GM12878 (cell line): ENCODE measurements around the gene NUP210. TPM values are rescaled to one million over a fixed set of nuclear protein-coding genes. Genes with fewer than 3 reads are reported as not detected.
A peak's percentile ranks its signal among the peaks of the same experiment; 100 is the strongest.

ENCODE experiments used
- ATAC-seq: fragments of 200-7000 bp; cut with Tn5 transposase; 3 replicates; pipeline ENCODE4 v1.9.1; 2020; ENCODE audit warnings: mild to moderate bottlenecking, moderate library complexity
- BruUV-seq: library from RNA; stranded (reverse); fragments of 400-500 nt; replicated peaks from 2 replicates; lab custom pipeline; 2021; lab: Mats Ljungman, UMichigan
- CTCF ChIA-PET: fragments of 300-600 bp; sonication (Branson Sonifier 250); formaldehyde crosslinking; extraction: SDS; loops from one replicate; lab custom pipeline; 2021; ENCODE audit warnings: inconsistent platforms; lab: Yijun Ruan, JAX
- POLR2A ChIA-PET: fragments of 350-600 bp; formaldehyde crosslinking; extraction: SDS; loops from one replicate; lab custom pipeline; 2021; ENCODE audit warnings: inconsistent platforms; lab: Charles Lee
- RAD21 ChIA-PET: fragments of 300-600 bp; sonication (Branson Sonifier 250); formaldehyde crosslinking; loops from one replicate; lab custom pipeline; 2023; ENCODE audit warnings: antibody characterized with exemption; ENCODE audit not compliant: unreplicated experiment; lab: Charles Lee
- SMC1A ChIA-PET: fragments of 300-600 bp; sonication (Branson Sonifier 250); formaldehyde crosslinking; loops from one replicate; lab custom pipeline; 2023; ENCODE audit not compliant: unreplicated experiment, uncharacterized antibody; lab: Charles Lee
- DNase-seq: peaks from one replicate; pipeline ENCODE4 v3.0.0-alpha.2; 2011; ENCODE audit warnings: low read depth, low spot score
- FAIRE-seq: peaks from 3 replicates; lab custom pipeline; 2011; peaks lifted over from hg19 to GRCh38; lab: Jason Lieb, UNC
- H2AFZ ChIP-seq: 2 replicates; pipeline ENCODE4 v1.6.0; 2011; ENCODE audit warnings: low read depth, low read length, control low read depth; ENCODE audit not compliant: control insufficient read depth
- H3K27ac ChIP-seq: 2 replicates; pipeline ENCODE4 v1.5.1; 2011; ENCODE audit warnings: control low read depth; ENCODE audit not compliant: control insufficient read depth, insufficient read depth
- H3K27me3 ChIP-seq, 2 experiments: replicated peaks in 1 of 2; 2 replicates each; pipeline versions ENCODE4 v1.6.0 to v1.6.1; 2011; ENCODE audit warnings: low read length in 1 of 2; ENCODE audit not compliant: control insufficient read depth in 2 of 2, insufficient read depth in 2 of 2
- H3K36me3 ChIP-seq, 2 experiments: 2 replicates each; pipeline ENCODE4 v1.5.1; 2011; ENCODE audit warnings: low read length in 1 of 2; ENCODE audit not compliant: control insufficient read depth in 2 of 2, insufficient read depth in 2 of 2
- H3K4me1 ChIP-seq: 2 replicates; pipeline ENCODE4 v1.6.1; 2011; ENCODE audit warnings: mild to moderate bottlenecking, low read length, moderate library complexity, mixed read lengths; ENCODE audit not compliant: control insufficient read depth, insufficient read depth
- H3K4me2 ChIP-seq: 2 replicates; pipeline ENCODE4 v1.6.0; 2011; ENCODE audit warnings: control low read depth; ENCODE audit not compliant: control insufficient read depth, insufficient read depth
- H3K4me3 ChIP-seq: fragments of 200-600 bp; sonication (generic); 2 replicates; pipeline ENCODE4 v1.5.1; 2016
- H3K79me2 ChIP-seq: 2 replicates; pipeline ENCODE4 v1.6.0; 2011; ENCODE audit warnings: low read length; ENCODE audit not compliant: control insufficient read depth, insufficient read depth
- H3K9ac ChIP-seq: 2 replicates; pipeline ENCODE4 v1.8.0; 2011; ENCODE audit warnings: low read length, control low read depth, mixed read lengths; ENCODE audit not compliant: control insufficient read depth, insufficient read depth
- H3K9me3 ChIP-seq: replicated peaks from 3 replicates; pipeline ENCODE4 v1.5.1; 2011; ENCODE audit warnings: mild to moderate bottlenecking, low read length; ENCODE audit not compliant: control insufficient read depth, insufficient read depth
- H4K20me1 ChIP-seq: 2 replicates; pipeline ENCODE4 v1.6.0; 2011; ENCODE audit not compliant: control insufficient read depth, insufficient read depth
- BHLHE40 ChIP-seq, 2 experiments: fragments of 450-650 bp in 1 of 2; IDR thresholded peaks; 2 replicates each; pipeline ENCODE4 v1.6.1; 2011 to 2017; ENCODE audit warnings: low read depth in 2 of 2, borderline replicate concordance in 1 of 2, improper control_type of control experiment in 1 of 2, low read length in 1 of 2, mild to moderate bottlenecking in 1 of 2
- CTCF ChIP-seq, 3 experiments: IDR thresholded peaks in 2 of 3; conservative IDR thresholded peaks in 1 of 3; 2 replicates each; pipeline ENCODE4 v1.5.1; 2011; ENCODE audit warnings: low read depth in 3 of 3, low read length in 3 of 3, mild to moderate bottlenecking in 3 of 3, control low read depth in 2 of 3, moderate library complexity in 2 of 3, inconsistent platforms in 1 of 3, mixed read lengths in 1 of 3; ENCODE audit not compliant: control insufficient read depth in 2 of 3, insufficient read depth in 1 of 3; ENCODE audit errors: extremely low read depth in 1 of 3
- NBN ChIP-seq: fragments of 450-650 bp; IDR thresholded peaks from 2 replicates; pipeline ENCODE4 v1.6.1; 2016
- PAX5 ChIP-seq: IDR thresholded peaks from 2 replicates; pipeline ENCODE4 v1.6.1; 2011; ENCODE audit warnings: low read depth, low read length, borderline replicate concordance
- RAD21 ChIP-seq: IDR thresholded peaks from 2 replicates; pipeline ENCODE4 v1.6.1; 2011; ENCODE audit warnings: mild to moderate bottlenecking, low read depth, low read length, moderate library complexity; ENCODE audit not compliant: insufficient read depth
- SMC3 ChIP-seq: IDR thresholded peaks from 2 replicates; pipeline ENCODE4 v1.6.1; 2011; ENCODE audit warnings: low read length, improper control_type of control experiment, borderline replicate concordance
- WGBS: methylation state at CpG from one replicate; pipeline ENCODE4 v1.1.6; 2016; ENCODE audit warnings: low lambda C conversion rate; ENCODE audit not compliant: insufficient replicate concordance, insufficient coverage; ENCODE audit errors: missing lambda C conversion rate; 5-methylcytosine and 5-hydroxymethylcytosine counted together
- in situ Hi-C: fragments of 300-500 bp; cut with MboI; formaldehyde crosslinking; loops from 9 replicates; pipeline ENCODE4 v1.14.3; 2018; ENCODE audit warnings: mixed read lengths
- intact Hi-C: fragments of 100-400 bp; cut with micrococcal nuclease; formaldehyde crosslinking; loops from one replicate; pipeline ENCODE4 v1.14.2; 2022; ENCODE audit not compliant: unreplicated experiment
- polyA plus RNA-seq, 11 experiments: library from polyadenylated mRNA; depleted of rRNA in 4 of 11; unstranded in 6 of 11; stranded (reverse) in 5 of 11; fragments of >200 nt; fragmentation: Nextera tagmentation in 4 of 11; fragmentation: Illumina TruSeq in 1 of 11; extraction: Ambion mirVana in 4 of 11; extraction: Trizol in 1 of 11; gene quantifications; 1 replicate in 1 of 11; 2 replicates in 10 of 11; pipeline versions ENCODE4 v1.2.1 to v1.2.3, GENCODE V29; 2011 to 2016; ENCODE audit warnings: inconsistent platforms in 2 of 11, missing spikeins in 2 of 11, low read depth in 1 of 11
- total RNA-seq, 4 experiments: library from RNA; depleted of rRNA in 3 of 4; stranded (reverse); fragments of >200 nt in 3 of 4; fragmentation: Illumina TruSeq in 1 of 4; extraction: Trizol in 1 of 4; gene quantifications; 2 replicates each; pipeline versions ENCODE4 v1.2.1 to v1.2.3, GENCODE V29; 2013 to 2021

Gene NUP210
- total and polyA plus RNA-seq, 10 of the 15 experiments (the other 5 are each of a cell fraction or from before 2014, with no cell fraction given) = 2.9 to 150 (median 76.0) TPM

DNA sequence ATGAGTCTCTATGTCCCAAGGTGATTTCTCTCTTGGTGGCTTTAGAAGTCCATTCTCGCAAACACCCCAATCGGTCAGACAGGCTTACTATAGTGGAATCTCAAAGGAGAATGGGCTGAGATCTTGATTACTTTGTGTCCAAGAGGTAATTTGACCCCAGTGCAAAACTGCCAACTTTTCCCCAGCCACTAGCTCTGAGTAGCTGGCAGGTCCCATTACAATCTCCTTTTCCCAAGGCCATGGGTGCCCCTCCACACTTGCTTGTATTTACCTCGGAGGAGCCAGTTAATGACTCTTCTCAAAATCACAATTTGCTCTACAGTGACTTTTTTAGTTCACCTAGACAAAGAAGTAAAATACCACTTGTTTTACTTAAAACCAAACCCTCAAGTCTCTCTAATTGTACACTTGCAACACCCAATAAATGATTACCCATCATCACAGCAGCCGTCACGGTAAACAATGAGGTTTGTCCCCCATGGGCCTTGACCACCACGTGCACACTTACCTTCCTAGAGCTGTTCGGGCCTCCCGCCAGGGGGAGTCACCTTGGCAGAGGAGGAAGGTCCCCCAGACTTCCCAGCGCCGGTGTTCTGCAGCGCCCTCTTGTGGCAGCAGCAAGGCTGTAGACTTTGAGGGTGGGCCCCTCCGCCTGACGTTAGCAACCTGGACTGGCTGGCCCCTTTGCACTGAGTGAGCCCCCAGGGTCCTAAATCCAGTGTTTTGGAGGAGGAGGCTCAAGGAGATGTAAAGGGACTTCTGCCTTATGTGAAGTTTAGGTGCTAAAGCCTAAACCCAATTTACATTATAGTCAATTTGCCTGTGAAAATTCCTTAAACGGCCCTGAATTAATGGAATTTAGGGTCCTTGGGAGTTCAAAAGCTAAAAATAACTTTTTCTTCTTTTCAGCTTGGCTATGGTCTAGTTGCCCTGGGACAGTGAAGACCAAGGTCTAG, 41.3 kb upstream of the NUP210 start:
- DNase-seq (no peak), FAIRE-seq (no peak), ATAC-seq (peak; percentile 98)
- Histone ChIP-seq H3K27ac (no peak overlapping the region), H3K27me3 (no peaks in the 10 kb centered on the region; a peak in 4 of 4 replicates), H3K4me1 (no peaks in the 10 kb centered on the region), H3K9ac (no peak overlapping the region), H3K4me3 (no peak overlapping the region), H4K20me1 (no peaks in the 10 kb centered on the region), H3K79me2 (no peaks in the 10 kb centered on the region), H3K36me3 (no peaks in the 10 kb centered on the region), H2AFZ (no peak overlapping the region), H3K4me2 (no peak overlapping the region), H3K9me3 (no peaks in the 10 kb centered on the region)
- ChIA-PET POLR2A (interaction anchor here (1.8 kb wide), 1 partner anchor 370 kb away, joined by 5 read pairs; no protein-coding TSS in a partner anchor), CTCF (interaction anchor here (0.7 to 4.5 kb wide), 15 partner anchors 9 to 466 kb away, joined by 3 to 56 read pairs (median 3); partner anchors contain the start of gene HDAC11), RAD21 (interaction anchor here (1.0 to 2.6 kb wide), 7 partner anchors 10 to 369 kb away, joined by 3 to 16 read pairs (median 6); partner anchors contain the start of gene HDAC11), SMC1A (interaction anchor here (0.9 to 3.5 kb wide), 6 partner anchors 9 to 386 kb away, joined by 3 to 17 read pairs (median 6); no protein-coding TSS in a partner anchor)
- peak; percentile 54 for TF ChIP-seq RAD21
- peak in 1 of 2 experiments; percentile 34; a peak in 1 of 4 replicates for TF ChIP-seq BHLHE40 (IDR thresholded peaks at IDR 0.05; ENCODE audit: borderline replicate concordance in 1 of 2, low read depth in 2 of 2, low read length in 1 of 2)
- TF ChIP-seq NBN = no peak
- peak; percentile 60 to 87 (median 75) for TF ChIP-seq CTCF (IDR thresholded peaks at IDR 0.05 in 2 of 3, conservative IDR thresholded peaks at IDR 0.05 in 1 of 3; ENCODE audit: control insufficient read depth in 2 of 3, extremely low read depth in 1 of 3, insufficient read depth in 1 of 3, low read depth in 3 of 3, low read length in 3 of 3)
- TF ChIP-seq PAX5 = no peak
- TF ChIP-seq SMC3 = peak; percentile 47
- BruUV-seq = no TSS peak
- in situ Hi-C loops (no loop called here), intact Hi-C loops (no loop called here)
- 18% methylated on average over 14 of the region's 14 CpGs for WGBS
